ENCODE data around the gene CASZ1.

CASZ1 gene

GRCh38 chr1:10726355-10726754 lies 70.1 kb downstream of the CASZ1 start:
- Histone ChIP-seq H3K9me3 (ENCODE audit: control insufficient read depth, low read length) (no peaks in the 10 kb centered on the region), H3K27me3 (ENCODE audit: control insufficient read depth, insufficient read depth, low read length, poor library complexity, severe bottlenecking) (peaks cover 10% of the 10 kb centered on the region), H3K27ac (ENCODE audit: insufficient read depth, low read depth, low read length, poor library complexity, severe bottlenecking) (no peak overlapping the region), H3K36me3 (ENCODE audit: control insufficient read depth, insufficient read depth, low read length) (no peaks in the 10 kb centered on the region), H3K4me1 (ENCODE audit: control insufficient read depth, insufficient read depth, low read length) (peaks cover 46% of the 10 kb centered on the region), H3K4me3 (ENCODE audit: insufficient read depth, low read depth, low read length) (no peak overlapping the region)
- WGBS, 2 experiments, result 95 to 96% methylated on average over 17 of the region's 17 CpGs

GRCh38 chr1:10724948-10725847 lies 71.2 kb downstream of the CASZ1 start:
- H3K4me1 ChIP-seq (ENCODE audit: control insufficient read depth, insufficient read depth, low read length), result peaks cover 56% of the 10 kb centered on the region
- H3K4me3 ChIP-seq (ENCODE audit: insufficient read depth, low read depth, low read length), result no peak overlapping the region
- H3K9me3 ChIP-seq (ENCODE audit: control insufficient read depth, low read length), result no peaks in the 10 kb centered on the region
- H3K27me3 ChIP-seq (ENCODE audit: control insufficient read depth, insufficient read depth, low read length, poor library complexity, severe bottlenecking), result peaks cover 10% of the 10 kb centered on the region
- no peaks in the 10 kb centered on the region for H3K36me3 ChIP-seq (ENCODE audit: control insufficient read depth, insufficient read depth, low read length)
- WGBS, 2 experiments, result 81 to 82% methylated on average over 21 of the region's 21 CpGs
- no peak overlapping the region for H3K27ac ChIP-seq (ENCODE audit: insufficient read depth, low read depth, low read length, poor library complexity, severe bottlenecking)

GRCh38 chr1:10724511-10724910 lies 71.9 kb downstream of the CASZ1 start:
- 93 to 94% methylated on average over 4 of the region's 4 CpGs for WGBS, 2 experiments
- no peak overlapping the region for H3K4me3 ChIP-seq (ENCODE audit: insufficient read depth, low read depth, low read length)
- H3K36me3 ChIP-seq (ENCODE audit: control insufficient read depth, insufficient read depth, low read length), result no peaks in the 10 kb centered on the region
- peaks cover 10% of the 10 kb centered on the region for H3K27me3 ChIP-seq (ENCODE audit: control insufficient read depth, insufficient read depth, low read length, poor library complexity, severe bottlenecking)
- no peak overlapping the region for H3K27ac ChIP-seq (ENCODE audit: insufficient read depth, low read depth, low read length, poor library complexity, severe bottlenecking)
- H3K9me3 ChIP-seq (ENCODE audit: control insufficient read depth, low read length), result no peaks in the 10 kb centered on the region
- H3K4me1 ChIP-seq (ENCODE audit: control insufficient read depth, insufficient read depth, low read length), result peaks cover 53% of the 10 kb centered on the region

GRCh38 chr1:10724052-10724494 lies 72.4 kb downstream of the CASZ1 start:
- Histone ChIP-seq H3K9me3 (ENCODE audit: control insufficient read depth, low read length) (no peaks in the 10 kb centered on the region), H3K4me3 (ENCODE audit: insufficient read depth, low read depth, low read length) (no peak overlapping the region), H3K27ac (ENCODE audit: insufficient read depth, low read depth, low read length, poor library complexity, severe bottlenecking) (no peak overlapping the region), H3K36me3 (ENCODE audit: control insufficient read depth, insufficient read depth, low read length) (no peaks in the 10 kb centered on the region), H3K27me3 (ENCODE audit: control insufficient read depth, insufficient read depth, low read length, poor library complexity, severe bottlenecking) (peaks cover 10% of the 10 kb centered on the region), H3K4me1 (ENCODE audit: control insufficient read depth, insufficient read depth, low read length) (peaks cover 49% of the 10 kb centered on the region)
- 91 to 92% methylated on average over 12 of the region's 12 CpGs for WGBS, 2 experiments

GRCh38 chr1:10723317-10723716 lies 73.1 kb downstream of the CASZ1 start:
- H3K9me3 ChIP-seq (ENCODE audit: control insufficient read depth, low read length), result no peaks in the 10 kb centered on the region
- WGBS, 2 experiments, result 96% methylated on average over 4 of the region's 4 CpGs
- peaks cover 10% of the 10 kb centered on the region for H3K27me3 ChIP-seq (ENCODE audit: control insufficient read depth, insufficient read depth, low read length, poor library complexity, severe bottlenecking)
- peaks cover 46% of the 10 kb centered on the region for H3K4me1 ChIP-seq (ENCODE audit: control insufficient read depth, insufficient read depth, low read length)
- H3K36me3 ChIP-seq (ENCODE audit: control insufficient read depth, insufficient read depth, low read length), result no peaks in the 10 kb centered on the region
- H3K27ac ChIP-seq (ENCODE audit: insufficient read depth, low read depth, low read length, poor library complexity, severe bottlenecking), result no peak overlapping the region
- H3K4me3 ChIP-seq (ENCODE audit: insufficient read depth, low read depth, low read length), result no peak overlapping the region

DNA sequence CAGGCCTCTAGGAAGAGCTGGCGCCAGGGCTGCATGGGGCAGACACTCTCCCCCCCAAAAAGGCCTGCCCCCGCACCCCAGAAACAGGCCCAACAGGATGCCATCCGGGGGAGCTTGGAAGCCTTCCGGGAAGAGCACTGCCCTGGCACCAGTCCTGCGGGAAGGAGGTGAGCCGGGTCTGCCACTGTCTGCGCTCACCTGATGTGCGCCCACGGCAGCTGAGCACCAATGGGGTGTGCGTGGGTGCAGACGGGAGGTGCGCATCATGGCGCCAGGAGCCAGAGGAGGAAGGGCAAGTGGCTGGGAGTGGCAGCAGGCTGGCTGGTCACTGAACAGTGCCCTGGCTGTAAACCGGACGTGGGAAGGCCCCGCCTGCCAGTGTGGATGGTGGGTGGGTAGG lies 73.6 kb downstream of the CASZ1 start:
- no peak overlapping the region for H3K4me3 ChIP-seq (ENCODE audit: insufficient read depth, low read depth, low read length)
- peaks cover 10% of the 10 kb centered on the region for H3K27me3 ChIP-seq (ENCODE audit: control insufficient read depth, insufficient read depth, low read length, poor library complexity, severe bottlenecking)
- 97% methylated on average over 16 of the region's 16 CpGs for WGBS, 2 experiments
- peaks cover 41% of the 10 kb centered on the region for H3K4me1 ChIP-seq (ENCODE audit: control insufficient read depth, insufficient read depth, low read length)
- H3K9me3 ChIP-seq (ENCODE audit: control insufficient read depth, low read length), result no peaks in the 10 kb centered on the region
- no peak overlapping the region for H3K27ac ChIP-seq (ENCODE audit: insufficient read depth, low read depth, low read length, poor library complexity, severe bottlenecking)
- no peaks in the 10 kb centered on the region for H3K36me3 ChIP-seq (ENCODE audit: control insufficient read depth, insufficient read depth, low read length)

DNA sequence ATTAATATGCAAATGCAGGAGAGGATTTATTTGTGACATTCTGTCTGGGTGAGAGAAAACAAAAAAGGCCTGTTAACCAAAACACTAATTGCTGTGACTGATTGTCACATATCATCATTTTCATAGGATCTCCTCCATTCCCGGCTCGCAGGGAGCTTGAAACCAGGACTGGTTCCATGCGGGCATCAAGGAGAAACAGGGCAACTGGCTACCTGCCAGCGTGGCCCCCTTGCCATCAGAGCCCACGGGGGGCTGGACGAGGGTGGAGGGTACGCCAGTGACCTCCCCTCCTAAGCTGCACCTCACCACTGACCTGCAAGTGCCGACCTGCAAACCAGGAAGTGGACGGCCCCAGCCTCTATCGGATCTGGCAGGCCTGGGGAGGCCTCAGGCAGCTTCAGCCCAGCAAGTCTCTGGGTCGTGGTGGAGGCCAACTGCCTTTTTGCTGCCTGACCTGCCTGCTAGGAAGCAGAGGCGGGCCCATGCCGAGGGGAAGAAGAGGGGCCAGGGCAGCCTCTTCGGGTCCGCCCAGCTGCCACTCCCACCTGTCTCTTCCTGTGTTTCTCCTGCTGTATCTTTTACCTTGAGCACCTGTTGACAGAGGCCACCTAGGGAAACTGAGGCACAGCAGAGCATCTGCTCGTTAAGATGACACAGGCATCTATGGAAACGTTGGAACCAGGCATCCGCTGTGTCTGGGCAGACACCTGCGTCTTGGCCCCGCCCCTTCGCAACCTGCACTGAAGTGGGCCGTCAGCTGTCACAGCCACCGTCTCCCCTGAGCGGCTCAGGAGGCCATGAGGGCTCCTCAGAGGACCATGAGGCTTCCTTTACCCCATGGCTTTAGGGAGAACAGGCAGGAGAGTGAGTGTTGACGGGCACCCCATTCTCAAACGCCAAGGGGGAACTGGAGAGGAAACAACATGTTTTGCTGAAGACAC lies 74.8 kb downstream of the CASZ1 start:
- H3K4me1 ChIP-seq (ENCODE audit: control insufficient read depth, insufficient read depth, low read length), result peaks cover 41% of the 10 kb centered on the region

DNA sequence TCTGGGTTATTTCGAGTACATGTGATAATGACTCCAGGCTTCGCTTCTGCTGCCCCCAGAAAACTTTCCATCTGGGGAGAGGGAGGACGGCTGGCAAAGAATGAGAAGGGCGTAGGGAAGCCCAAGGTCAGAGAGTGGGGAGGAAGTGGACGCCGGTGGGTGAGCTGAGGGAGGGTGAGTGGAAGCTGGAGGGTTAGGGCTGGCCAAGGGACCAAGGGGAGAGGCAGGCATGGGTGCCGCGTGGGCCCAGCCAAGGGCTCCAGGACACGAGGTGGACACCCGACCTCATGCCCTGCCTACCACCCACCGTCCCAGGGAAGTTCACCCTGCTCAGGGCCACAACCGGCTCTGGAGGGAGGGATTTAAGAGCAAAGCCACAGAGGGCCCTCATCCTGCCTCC lies 75.8 kb downstream of the CASZ1 start:
- H3K36me3 ChIP-seq (ENCODE audit: control insufficient read depth, insufficient read depth, low read length), result no peaks in the 10 kb centered on the region
- no peak overlapping the region for H3K27ac ChIP-seq (ENCODE audit: insufficient read depth, low read depth, low read length, poor library complexity, severe bottlenecking)
- H3K4me3 ChIP-seq (ENCODE audit: insufficient read depth, low read depth, low read length), result no peak overlapping the region
- H3K4me1 ChIP-seq (ENCODE audit: control insufficient read depth, insufficient read depth, low read length), result peaks cover 43% of the 10 kb centered on the region
- 84% methylated on average over 12 of the region's 12 CpGs for WGBS, 2 experiments
- peaks cover 10% of the 10 kb centered on the region for H3K27me3 ChIP-seq (ENCODE audit: control insufficient read depth, insufficient read depth, low read length, poor library complexity, severe bottlenecking)
- H3K9me3 ChIP-seq (ENCODE audit: control insufficient read depth, low read length), result no peaks in the 10 kb centered on the region

More for the DNA sequence above, 74.8 kb downstream of the CASZ1 start:
- Histone ChIP-seq H3K4me3 (ENCODE audit: insufficient read depth, low read depth, low read length) (no peak overlapping the region), H3K27me3 (ENCODE audit: control insufficient read depth, insufficient read depth, low read length, poor library complexity, severe bottlenecking) (peaks cover 10% of the 10 kb centered on the region), H3K27ac (ENCODE audit: insufficient read depth, low read depth, low read length, poor library complexity, severe bottlenecking) (no peak overlapping the region), H3K9me3 (ENCODE audit: control insufficient read depth, low read length) (no peaks in the 10 kb centered on the region), H3K36me3 (ENCODE audit: control insufficient read depth, insufficient read depth, low read length) (no peaks in the 10 kb centered on the region)
- 69 to 71% methylated on average over 26 of the region's 26 CpGs for WGBS, 2 experiments

GRCh38 chr1:10718083-10718415 lies 78.4 kb downstream of the CASZ1 start:
- H3K4me1 ChIP-seq (ENCODE audit: control insufficient read depth, insufficient read depth, low read length), result peaks cover 65% of the 10 kb centered on the region
- no peaks in the 10 kb centered on the region for H3K9me3 ChIP-seq (ENCODE audit: control insufficient read depth, low read length)
- no peak overlapping the region for H3K27ac ChIP-seq (ENCODE audit: insufficient read depth, low read depth, low read length, poor library complexity, severe bottlenecking)
- H3K4me3 ChIP-seq (ENCODE audit: insufficient read depth, low read depth, low read length), result no peak overlapping the region
- H3K36me3 ChIP-seq (ENCODE audit: control insufficient read depth, insufficient read depth, low read length), result no peaks in the 10 kb centered on the region
- peaks cover 10% of the 10 kb centered on the region for H3K27me3 ChIP-seq (ENCODE audit: control insufficient read depth, insufficient read depth, low read length, poor library complexity, severe bottlenecking)
- 85 to 86% methylated on average over 8 to 9 of the region's 9 CpGs for WGBS, 2 experiments
